GM15510 (cell line): ENCODE measurements around the gene VRK3.

ENCODE experiments used
- POLR2A ChIP-seq: IDR thresholded peaks from 3 replicates; pipeline ENCODE4 v1.6.1; 2011; ENCODE audit warnings: borderline replicate concordance; ENCODE audit not compliant: insufficient read length; ENCODE audit errors: extremely low read depth

Gene VRK3

GRCh38 chr19:49954092-49954829 lies 70.9 kb downstream of the VRK3 start:
- no peak for TF ChIP-seq POLR2A

GRCh38 chr19:49953416-49953815 lies 71.8 kb downstream of the VRK3 start:
- no peak for TF ChIP-seq POLR2A

GRCh38 chr19:49952906-49953305 lies 72.3 kb downstream of the VRK3 start:
- no peak for TF ChIP-seq POLR2A

GRCh38 chr19:49952479-49952836 lies 72.7 kb downstream of the VRK3 start:
- TF ChIP-seq POLR2A, result no peak

GRCh38 chr19:49951806-49952478 lies 73.2 kb downstream of the VRK3 start:
- TF ChIP-seq POLR2A, result no peak

GRCh38 chr19:49950956-49951526 lies 74.1 kb downstream of the VRK3 start:
- no peak for TF ChIP-seq POLR2A

- no peak for TF ChIP-seq POLR2A
Measured at GRCh38 chr19:49950590-49950948, 74.6 kb downstream of the VRK3 start.

GRCh38 chr19:49949742-49950589 lies 75.2 kb downstream of the VRK3 start:
- no peak for TF ChIP-seq POLR2A

- TF ChIP-seq POLR2A, result no peak
Measured at GRCh38 chr19:49946415-49946814, 78.8 kb downstream of the VRK3 start.

GRCh38 chr19:49940482-49940791 lies 84.7 kb downstream of the VRK3 start:
- TF ChIP-seq POLR2A, result no peak

GRCh38 chr19:49939721-49940481 lies 85.3 kb downstream of the VRK3 start:
- TF ChIP-seq POLR2A, result no peak

GRCh38 chr19:49938662-49939061 lies 86.5 kb downstream of the VRK3 start:
- TF ChIP-seq POLR2A, result no peak

GRCh38 chr19:49937750-49938381 lies 87.3 kb downstream of the VRK3 start:
- no peak for TF ChIP-seq POLR2A

GRCh38 chr19:49936549-49936948 lies 88.6 kb downstream of the VRK3 start:
- TF ChIP-seq POLR2A, result no peak
